ENCODE results near the gene TRAPPC8. TPM values are rescaled to one million over a fixed set of nuclear protein-coding genes. Genes with fewer than 3 reads are reported as not detected.

The TRAPPC8 gene
- total and polyA plus RNA-seq, 3 donors from 2014 or later = 59.0 to 85.0 (median 80.0) TPM

GRCh38 chr18:31795747-31796146, 147.2 kb downstream of the TRAPPC8 start:
- WGBS, 2 donors = 84 to 85% methylated on average over 2 of the region's 2 CpGs
- Histone ChIP-seq H3K9me3 (no peaks in the 10 kb centered on the region), H3K27ac (no peak overlapping the region), H3K36me3 (ENCODE audit: low read depth, missing control alignments) (no peaks in the 10 kb centered on the region), H3K4me3 (no peak overlapping the region), H3K27me3 (no peaks in the 10 kb centered on the region), H3K4me1 (no peaks in the 10 kb centered on the region)
- intact Hi-C loops (cut with DNase I; ENCODE audit: low total_unique reads) = no loop called here
- no peak for DNase-seq
- no peak for TF ChIP-seq CTCF (IDR thresholded peaks at IDR 0.05)
- TF ChIP-seq POLR2A (IDR thresholded peaks at IDR 0.05) = no peak

GRCh38 chr18:31793531-31793930, 149.4 kb downstream of the TRAPPC8 start:
- Histone ChIP-seq H3K4me1 (no peaks in the 10 kb centered on the region), H3K27ac (no peak overlapping the region), H3K9me3 (no peaks in the 10 kb centered on the region), H3K27me3 (no peaks in the 10 kb centered on the region), H3K36me3 (ENCODE audit: low read depth, missing control alignments) (no peaks in the 10 kb centered on the region), H3K4me3 (no peak overlapping the region)
- intact Hi-C loops (cut with DNase I; ENCODE audit: low total_unique reads) = no loop called here
- TF ChIP-seq CTCF (IDR thresholded peaks at IDR 0.05) (no peak), POLR2A (IDR thresholded peaks at IDR 0.05) (no peak)
- no peak for DNase-seq

- H3K36me3 ChIP-seq (ENCODE audit: low read depth, missing control alignments) = no peaks in the 10 kb centered on the region
- DNase-seq = no peak
- H3K4me1 ChIP-seq = no peaks in the 10 kb centered on the region
- no peaks in the 10 kb centered on the region for H3K9me3 ChIP-seq
- no peak for TF ChIP-seq CTCF (IDR thresholded peaks at IDR 0.05)
- no peak for TF ChIP-seq POLR2A (IDR thresholded peaks at IDR 0.05)
- no peak overlapping the region for H3K4me3 ChIP-seq
- no peaks in the 10 kb centered on the region for H3K27me3 ChIP-seq
- intact Hi-C loops (cut with DNase I; ENCODE audit: low total_unique reads) = no loop called here
- no peak overlapping the region for H3K27ac ChIP-seq
- 91 to 98% methylated on average over 2 of the region's 2 CpGs for WGBS, 2 donors
Measured at GRCh38 chr18:31792580-31792911, 150.4 kb downstream of the TRAPPC8 start.

GRCh38 chr18:31791817-31792579, 150.9 kb downstream of the TRAPPC8 start:
- no peaks in the 10 kb centered on the region for H3K4me1 ChIP-seq
- TF ChIP-seq POLR2A (IDR thresholded peaks at IDR 0.05) = no peak
- TF ChIP-seq CTCF (IDR thresholded peaks at IDR 0.05) = no peak

GRCh38 chr18:31789409-31789808, 153.5 kb downstream of the TRAPPC8 start:
- H3K27ac ChIP-seq = no peak overlapping the region
- no peaks in the 10 kb centered on the region for H3K27me3 ChIP-seq
- H3K4me3 ChIP-seq = no peak overlapping the region
- peak; percentile 44 for DNase-seq
- intact Hi-C loops (cut with DNase I; ENCODE audit: low total_unique reads) = no loop called here
- TF ChIP-seq CTCF (IDR thresholded peaks at IDR 0.05) (no peak), POLR2A (IDR thresholded peaks at IDR 0.05) (no peak)
- no peaks in the 10 kb centered on the region for H3K4me1 ChIP-seq
- no peaks in the 10 kb centered on the region for H3K36me3 ChIP-seq (ENCODE audit: low read depth, missing control alignments)
- H3K9me3 ChIP-seq = no peaks in the 10 kb centered on the region
- 63 to 65% methylated on average over 10 of the region's 10 CpGs for WGBS, 2 donors

More at GRCh38 chr18:31791817-31792579, 150.9 kb downstream of the TRAPPC8 start:
- Histone ChIP-seq H3K4me3 (no peak overlapping the region), H3K27me3 (no peaks in the 10 kb centered on the region), H3K9me3 (no peaks in the 10 kb centered on the region), H3K36me3 (ENCODE audit: low read depth, missing control alignments) (no peaks in the 10 kb centered on the region), H3K27ac (no peak overlapping the region)
- no peak for DNase-seq
- intact Hi-C loops (cut with DNase I; ENCODE audit: low total_unique reads) = no loop called here
- 76 to 83% methylated on average over 5 to 6 of the region's 6 CpGs for WGBS, 2 donors
